ENCODE data around the gene NES. TPM values are rescaled to one million over a fixed set of nuclear protein-coding genes. Genes with fewer than 3 reads are reported as not detected.

NES gene
- total and polyA plus RNA-seq, 2 experiments from 2014 or later: 25.0 to 95.9 TPM

DNA sequence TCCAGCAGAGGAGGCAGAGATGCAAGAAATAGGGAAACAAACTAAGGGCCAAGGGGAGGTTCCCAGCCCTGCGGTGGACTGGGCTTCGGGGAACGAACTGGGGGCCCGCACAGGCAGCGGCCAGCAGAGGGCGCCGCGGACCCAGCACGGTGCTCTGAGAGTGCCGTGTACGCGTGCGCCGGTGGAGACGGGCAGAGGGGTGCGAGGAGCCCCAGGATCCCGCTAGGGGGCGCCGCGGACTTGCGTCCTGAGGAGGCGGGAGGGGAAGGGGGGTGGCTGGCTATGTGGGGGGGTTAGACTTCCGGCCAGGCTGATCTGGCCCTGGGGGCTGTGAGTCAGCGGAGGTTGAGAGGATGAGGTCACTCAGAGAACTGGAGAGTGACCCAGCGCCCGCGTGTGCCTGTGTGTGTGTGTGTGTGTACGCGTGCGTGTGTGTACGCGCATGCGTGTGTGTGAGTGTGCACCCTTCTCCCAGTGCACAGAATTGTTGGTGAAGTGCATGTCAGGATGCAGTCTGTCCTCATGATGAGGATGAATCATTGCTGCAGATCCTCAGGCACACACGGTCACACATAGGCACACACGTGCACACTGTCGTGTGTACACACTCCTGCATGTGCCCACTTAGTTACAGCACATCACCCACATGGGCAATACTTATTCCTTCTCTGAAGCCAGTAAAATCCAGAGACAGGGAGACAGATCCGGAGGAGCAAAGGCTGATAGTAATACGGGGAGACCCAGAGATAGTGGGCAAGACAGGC lies 17.0 kb downstream of the NES start:
- H3K4me3 Mint-ChIP-seq: peak overlapping the region; percentile 40; the same call in 2 of the 3 replicates
- no peaks in the 10 kb centered on the region; the same call in 1 of the 3 replicates for H3K9me3 Mint-ChIP-seq
- Histone ChIP-seq H3F3A (replicated peaks; ENCODE audit: low read depth) (peaks cover 24% of the 10 kb centered on the region; the same call in 1 of the 2 replicates), H3K27ac (ENCODE audit: low read depth) (peak overlapping the region; percentile 81; the same call in 1 of the 2 replicates), H4K20me1 (replicated peaks; ENCODE audit: insufficient read depth) (no peaks in the 10 kb centered on the region), H3K79me2 (replicated peaks; ENCODE audit: insufficient read depth) (no peaks in the 10 kb centered on the region), H3K36me3 (ENCODE audit: insufficient read depth) (no peaks in the 10 kb centered on the region), H3K27me3 (ENCODE audit: insufficient read depth) (peaks cover 47% of the 10 kb centered on the region), H3K9me2 (ENCODE audit: insufficient read depth) (no peaks in the 10 kb centered on the region), H3K4me3 (0 out of 2 replicates have a peak overlapping the region, but pooled peaks have one; percentile 9), H3K4me2 (peak overlapping the region; percentile 74), H2AFZ (peak overlapping the region; percentile 74; the same call in 1 of the 2 replicates), H3K4me1 (ENCODE audit: insufficient read depth) (peaks cover 67% of the 10 kb centered on the region)
- DNase-seq (ENCODE audit: low spot score): peak; percentile 99
- TF ChIP-seq, protein P1, sequence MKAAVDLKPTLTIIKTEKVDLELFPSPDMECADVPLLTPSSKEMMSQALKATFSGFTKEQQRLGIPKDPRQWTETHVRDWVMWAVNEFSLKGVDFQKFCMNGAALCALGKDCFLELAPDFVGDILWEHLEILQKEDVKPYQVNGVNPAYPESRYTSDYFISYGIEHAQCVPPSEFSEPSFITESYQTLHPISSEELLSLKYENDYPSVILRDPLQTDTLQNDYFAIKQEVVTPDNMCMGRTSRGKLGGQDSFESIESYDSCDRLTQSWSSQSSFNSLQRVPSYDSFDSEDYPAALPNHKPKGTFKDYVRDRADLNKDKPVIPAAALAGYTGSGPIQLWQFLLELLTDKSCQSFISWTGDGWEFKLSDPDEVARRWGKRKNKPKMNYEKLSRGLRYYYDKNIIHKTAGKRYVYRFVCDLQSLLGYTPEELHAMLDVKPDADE (IDR thresholded peaks at IDR 0.05): peak; percentile 74; the same call in 1 of the 2 replicates
- TF ChIP-seq CREB1 (CRISPR knock-in tag; IDR thresholded peaks at IDR 0.05; ENCODE audit: low read depth) (peak; percentile 60; the same call in 1 of the 2 replicates), POLR2AphosphoS5 (IDR thresholded peaks at IDR 0.05; ENCODE audit: low read depth) (peak; percentile 27; the same call in 1 of the 2 replicates), JUNB (IDR thresholded peaks at IDR 0.05; ENCODE audit: unreplicated experiment) (no peak), EZH2phosphoT487 (IDR thresholded peaks at IDR 0.05; ENCODE audit: unreplicated experiment) (no peak)
- TF ChIP-seq, protein P2, sequence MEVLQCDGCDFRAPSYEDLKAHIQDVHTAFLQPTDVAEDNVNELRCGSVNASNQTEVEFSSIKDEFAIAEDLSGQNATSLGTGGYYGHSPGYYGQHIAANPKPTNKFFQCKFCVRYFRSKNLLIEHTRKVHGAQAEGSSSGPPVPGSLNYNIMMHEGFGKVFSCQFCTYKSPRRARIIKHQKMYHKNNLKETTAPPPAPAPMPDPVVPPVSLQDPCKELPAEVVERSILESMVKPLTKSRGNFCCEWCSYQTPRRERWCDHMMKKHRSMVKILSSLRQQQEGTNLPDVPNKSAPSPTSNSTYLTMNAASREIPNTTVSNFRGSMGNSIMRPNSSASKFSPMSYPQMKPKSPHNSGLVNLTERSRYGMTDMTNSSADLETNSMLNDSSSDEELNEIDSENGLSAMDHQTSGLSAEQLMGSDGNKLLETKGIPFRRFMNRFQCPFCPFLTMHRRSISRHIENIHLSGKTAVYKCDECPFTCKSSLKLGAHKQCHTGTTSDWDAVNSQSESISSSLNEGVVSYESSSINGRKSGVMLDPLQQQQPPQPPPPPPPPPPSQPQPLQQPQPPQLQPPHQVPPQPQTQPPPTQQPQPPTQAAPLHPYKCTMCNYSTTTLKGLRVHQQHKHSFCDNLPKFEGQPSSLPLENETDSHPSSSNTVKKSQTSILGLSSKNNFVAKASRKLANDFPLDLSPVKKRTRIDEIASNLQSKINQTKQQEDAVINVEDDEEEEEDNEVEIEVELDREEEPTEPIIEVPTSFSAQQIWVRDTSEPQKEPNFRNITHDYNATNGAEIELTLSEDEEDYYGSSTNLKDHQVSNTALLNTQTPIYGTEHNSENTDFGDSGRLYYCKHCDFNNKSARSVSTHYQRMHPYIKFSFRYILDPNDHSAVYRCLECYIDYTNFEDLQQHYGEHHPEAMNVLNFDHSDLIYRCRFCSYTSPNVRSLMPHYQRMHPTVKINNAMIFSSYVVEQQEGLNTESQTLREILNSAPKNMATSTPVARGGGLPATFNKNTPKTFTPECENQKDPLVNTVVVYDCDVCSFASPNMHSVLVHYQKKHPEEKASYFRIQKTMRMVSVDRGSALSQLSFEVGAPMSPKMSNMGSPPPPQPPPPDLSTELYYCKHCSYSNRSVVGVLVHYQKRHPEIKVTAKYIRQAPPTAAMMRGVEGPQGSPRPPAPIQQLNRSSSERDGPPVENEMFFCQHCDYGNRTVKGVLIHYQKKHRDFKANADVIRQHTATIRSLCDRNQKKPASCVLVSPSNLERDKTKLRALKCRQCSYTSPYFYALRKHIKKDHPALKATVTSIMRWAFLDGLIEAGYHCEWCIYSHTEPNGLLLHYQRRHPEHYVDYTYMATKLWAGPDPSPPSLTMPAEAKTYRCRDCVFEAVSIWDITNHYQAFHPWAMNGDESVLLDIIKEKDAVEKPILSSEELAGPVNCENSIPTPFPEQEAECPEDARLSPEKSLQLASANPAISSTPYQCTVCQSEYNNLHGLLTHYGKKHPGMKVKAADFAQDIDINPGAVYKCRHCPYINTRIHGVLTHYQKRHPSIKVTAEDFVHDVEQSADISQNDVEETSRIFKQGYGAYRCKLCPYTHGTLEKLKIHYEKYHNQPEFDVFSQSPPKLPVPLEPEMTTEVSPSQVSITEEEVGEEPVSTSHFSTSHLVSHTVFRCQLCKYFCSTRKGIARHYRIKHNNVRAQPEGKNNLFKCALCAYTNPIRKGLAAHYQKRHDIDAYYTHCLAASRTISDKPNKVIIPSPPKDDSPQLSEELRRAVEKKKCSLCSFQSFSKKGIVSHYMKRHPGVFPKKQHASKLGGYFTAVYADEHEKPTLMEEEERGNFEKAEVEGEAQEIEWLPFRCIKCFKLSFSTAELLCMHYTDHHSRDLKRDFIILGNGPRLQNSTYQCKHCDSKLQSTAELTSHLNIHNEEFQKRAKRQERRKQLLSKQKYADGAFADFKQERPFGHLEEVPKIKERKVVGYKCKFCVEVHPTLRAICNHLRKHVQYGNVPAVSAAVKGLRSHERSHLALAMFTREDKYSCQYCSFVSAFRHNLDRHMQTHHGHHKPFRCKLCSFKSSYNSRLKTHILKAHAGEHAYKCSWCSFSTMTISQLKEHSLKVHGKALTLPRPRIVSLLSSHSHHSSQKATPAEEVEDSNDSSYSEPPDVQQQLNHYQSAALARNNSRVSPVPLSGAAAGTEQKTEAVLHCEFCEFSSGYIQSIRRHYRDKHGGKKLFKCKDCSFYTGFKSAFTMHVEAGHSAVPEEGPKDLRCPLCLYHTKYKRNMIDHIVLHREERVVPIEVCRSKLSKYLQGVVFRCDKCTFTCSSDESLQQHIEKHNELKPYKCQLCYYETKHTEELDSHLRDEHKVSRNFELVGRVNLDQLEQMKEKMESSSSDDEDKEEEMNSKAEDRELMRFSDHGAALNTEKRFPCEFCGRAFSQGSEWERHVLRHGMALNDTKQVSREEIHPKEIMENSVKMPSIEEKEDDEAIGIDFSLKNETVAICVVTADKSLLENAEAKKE (CRISPR knock-in tag; IDR thresholded peaks at IDR 0.05): no peak
- TF ChIP-seq, protein P3, sequence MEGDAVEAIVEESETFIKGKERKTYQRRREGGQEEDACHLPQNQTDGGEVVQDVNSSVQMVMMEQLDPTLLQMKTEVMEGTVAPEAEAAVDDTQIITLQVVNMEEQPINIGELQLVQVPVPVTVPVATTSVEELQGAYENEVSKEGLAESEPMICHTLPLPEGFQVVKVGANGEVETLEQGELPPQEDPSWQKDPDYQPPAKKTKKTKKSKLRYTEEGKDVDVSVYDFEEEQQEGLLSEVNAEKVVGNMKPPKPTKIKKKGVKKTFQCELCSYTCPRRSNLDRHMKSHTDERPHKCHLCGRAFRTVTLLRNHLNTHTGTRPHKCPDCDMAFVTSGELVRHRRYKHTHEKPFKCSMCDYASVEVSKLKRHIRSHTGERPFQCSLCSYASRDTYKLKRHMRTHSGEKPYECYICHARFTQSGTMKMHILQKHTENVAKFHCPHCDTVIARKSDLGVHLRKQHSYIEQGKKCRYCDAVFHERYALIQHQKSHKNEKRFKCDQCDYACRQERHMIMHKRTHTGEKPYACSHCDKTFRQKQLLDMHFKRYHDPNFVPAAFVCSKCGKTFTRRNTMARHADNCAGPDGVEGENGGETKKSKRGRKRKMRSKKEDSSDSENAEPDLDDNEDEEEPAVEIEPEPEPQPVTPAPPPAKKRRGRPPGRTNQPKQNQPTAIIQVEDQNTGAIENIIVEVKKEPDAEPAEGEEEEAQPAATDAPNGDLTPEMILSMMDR (conservative IDR thresholded peaks at IDR 0.05; ENCODE audit: low read depth in 2 of 2): peak; percentile 93 to 98
- H3K4me1 Mint-ChIP-seq: peaks cover 72% of the 10 kb centered on the region
- H3K27ac Mint-ChIP-seq: peak overlapping the region; percentile 98
- H3K27me3 Mint-ChIP-seq (ENCODE audit: insufficient read depth, low read depth, poor library complexity): peaks cover 47% of the 10 kb centered on the region
- peak; percentile 64 for ATAC-seq
- peaks cover 2% of the 10 kb centered on the region; the same call in 1 of the 3 replicates for H3K36me3 Mint-ChIP-seq (ENCODE audit: low read depth)
